NCI-H82 (cell line): ENCODE results near the gene GRM4.

Source experiments
- DNase-seq: peaks from one replicate; lab custom pipeline; 2025; lab: John Stamatoyannopoulos, UW

GRM4 gene

DNA sequence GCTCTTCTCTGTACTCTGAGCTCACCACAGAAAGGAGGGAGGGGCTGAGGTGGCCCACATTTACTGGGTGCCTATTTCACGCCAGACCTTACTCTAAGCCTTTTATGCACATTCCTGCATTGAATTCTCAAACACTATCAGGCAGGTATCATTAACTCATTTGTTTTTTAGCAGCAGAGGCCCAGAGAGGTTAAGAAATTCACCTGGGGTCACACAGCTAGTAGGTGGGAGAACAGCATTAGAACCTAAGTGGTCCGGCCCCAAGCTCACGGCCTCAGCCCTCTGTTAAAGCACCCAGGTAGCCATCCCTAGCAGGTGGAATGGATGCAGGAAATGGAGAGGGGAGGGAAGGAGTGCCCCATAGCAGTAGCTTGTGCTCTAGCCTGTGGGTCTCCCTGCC, 84.5 kb downstream of the GRM4 start:
- no peak for DNase-seq

- DNase-seq = no peak
These were observed 86.0 kb downstream of the GRM4 start for GRCh38 chr6:34059914-34060313.

- no peak for DNase-seq
These were observed 86.7 kb downstream of the GRM4 start for GRCh38 chr6:34059136-34059731.

DNA sequence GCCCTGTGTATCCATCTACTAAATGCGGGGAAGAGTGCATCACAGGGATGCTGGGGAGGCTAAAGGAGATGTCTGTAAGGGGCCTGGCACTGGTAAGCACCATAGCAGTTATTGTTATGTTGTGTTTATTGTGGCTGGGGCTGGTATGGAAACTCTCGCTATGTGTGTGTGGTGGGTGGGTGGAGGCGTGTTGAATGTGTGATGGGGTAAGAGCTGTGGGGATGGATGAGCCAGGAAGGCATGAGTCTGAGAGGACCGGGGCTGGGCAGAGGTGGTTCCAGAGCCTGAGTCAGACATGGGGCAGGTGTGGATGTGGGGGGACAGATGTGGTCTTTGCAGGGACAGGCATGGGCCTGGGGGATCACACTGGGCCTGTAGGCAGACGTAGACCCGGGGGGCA, 88.1 kb downstream of the GRM4 start:
- no peak for DNase-seq

DNA sequence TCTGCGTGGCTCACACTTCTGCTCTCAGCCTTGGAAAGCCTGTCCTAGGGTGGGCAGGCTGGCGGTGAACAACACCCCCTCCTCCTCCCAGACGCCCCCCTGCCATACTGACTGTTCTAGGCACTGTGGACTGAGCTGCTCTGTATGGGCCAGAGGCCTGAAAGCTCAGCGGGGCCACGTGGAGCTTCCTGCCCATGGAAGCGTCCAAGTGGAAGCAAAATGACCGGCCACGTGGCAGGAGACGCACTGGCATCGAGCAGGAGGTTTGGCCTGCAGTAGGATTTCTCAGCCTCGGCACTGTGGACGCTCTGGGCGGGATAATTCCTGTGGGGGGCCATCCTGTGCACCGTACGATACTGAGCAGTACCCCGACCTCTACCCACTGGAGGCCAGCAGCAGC, 88.7 kb downstream of the GRM4 start:
- DNase-seq = no peak

- peak; percentile 31 for DNase-seq
These were observed 89.4 kb downstream of the GRM4 start for GRCh38 chr6:34056305-34057108.

DNA sequence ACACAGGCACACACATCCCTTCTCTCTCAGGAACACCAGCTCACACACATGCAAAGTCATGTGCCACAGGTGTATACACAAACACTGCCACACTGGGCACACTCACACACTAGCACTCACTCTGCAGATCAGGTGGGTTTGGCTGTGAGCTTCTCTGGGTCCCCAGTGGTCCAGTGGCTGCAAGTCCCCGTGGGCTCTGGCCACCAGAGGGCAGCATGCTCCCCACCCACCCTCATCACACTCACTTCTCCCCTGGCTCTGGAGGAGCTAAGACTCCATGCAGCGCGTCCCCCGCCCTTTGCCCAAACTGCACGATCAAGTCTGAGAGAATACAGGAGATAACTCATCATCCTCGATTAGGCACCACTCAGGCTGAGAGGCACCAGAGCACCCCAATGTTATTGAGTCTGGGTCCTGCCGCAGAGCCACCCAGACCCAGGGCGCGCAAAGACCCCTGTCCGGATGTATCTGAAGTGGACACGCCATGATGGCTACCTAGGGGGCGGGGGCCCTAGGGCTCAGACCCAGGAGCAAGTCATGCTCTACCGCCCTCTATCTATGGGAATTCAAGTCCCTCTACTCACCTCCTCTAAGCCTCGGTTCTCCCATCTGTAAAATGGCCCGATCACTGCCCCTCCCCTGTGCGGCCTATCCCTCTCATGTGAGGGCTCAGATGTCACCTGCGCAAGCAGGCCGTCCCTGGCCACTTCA, 90.5 kb downstream of the GRM4 start:
- DNase-seq = peak; percentile 93

DNA sequence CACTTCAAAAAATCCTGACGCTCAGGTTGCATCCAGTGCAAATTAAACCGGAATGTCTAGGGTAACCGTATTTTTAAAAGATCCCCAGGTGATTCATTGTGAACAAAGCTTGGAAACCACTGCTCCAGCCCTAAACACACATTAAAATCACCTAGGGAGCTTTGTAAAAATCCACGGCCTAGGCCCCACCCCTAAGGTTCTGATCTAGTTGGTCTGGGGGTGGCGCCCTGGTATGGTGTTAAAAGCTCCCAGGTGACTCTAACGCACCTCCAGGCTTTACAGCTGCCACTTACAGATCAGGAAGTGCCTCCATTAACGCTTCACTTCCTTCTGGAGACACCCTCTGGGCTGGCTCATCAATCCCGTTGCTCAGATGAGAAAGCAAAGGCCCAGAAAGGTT, 92.2 kb downstream of the GRM4 start:
- peak; percentile 30 for DNase-seq

- DNase-seq = no peak
These were observed 92.8 kb downstream of the GRM4 start for GRCh38 chr6:34052918-34053608.

DNA sequence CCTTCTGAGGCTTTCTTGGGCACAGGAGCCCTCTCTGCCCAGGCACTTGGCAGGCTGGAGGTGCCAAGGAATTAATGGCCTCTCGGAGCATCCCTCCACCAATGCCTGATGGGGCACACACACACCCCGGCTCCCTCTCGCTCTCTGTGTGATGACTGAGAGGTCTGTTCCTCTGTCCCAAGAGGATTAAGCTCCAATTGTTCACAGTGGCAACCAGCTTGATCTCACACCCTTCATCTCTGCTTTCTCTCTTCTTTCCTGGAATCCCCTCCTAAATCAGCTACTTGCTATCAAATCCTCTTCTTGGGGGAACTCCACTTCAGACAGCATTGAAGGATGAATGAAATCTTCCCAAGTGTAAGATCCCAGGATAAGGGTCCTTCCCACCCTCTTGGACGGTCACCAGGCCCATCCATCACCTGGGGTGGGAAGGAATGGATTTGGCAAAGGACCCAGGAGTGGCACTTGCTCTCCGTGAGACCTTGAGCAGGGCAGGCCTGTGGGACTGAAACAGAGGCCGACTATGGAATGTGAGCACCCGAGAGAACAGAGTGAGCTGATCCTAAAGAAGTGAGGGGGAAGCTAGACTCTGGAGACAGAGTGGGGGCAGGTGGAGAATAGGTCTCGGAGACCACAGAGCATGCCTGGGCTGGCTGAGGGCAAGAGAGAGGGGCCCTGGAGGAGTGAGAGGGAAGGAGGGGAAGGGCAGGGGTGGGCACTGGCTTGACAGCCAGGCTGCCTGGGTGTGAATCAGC, 93.6 kb downstream of the GRM4 start:
- peak; percentile 39 for DNase-seq

DNA sequence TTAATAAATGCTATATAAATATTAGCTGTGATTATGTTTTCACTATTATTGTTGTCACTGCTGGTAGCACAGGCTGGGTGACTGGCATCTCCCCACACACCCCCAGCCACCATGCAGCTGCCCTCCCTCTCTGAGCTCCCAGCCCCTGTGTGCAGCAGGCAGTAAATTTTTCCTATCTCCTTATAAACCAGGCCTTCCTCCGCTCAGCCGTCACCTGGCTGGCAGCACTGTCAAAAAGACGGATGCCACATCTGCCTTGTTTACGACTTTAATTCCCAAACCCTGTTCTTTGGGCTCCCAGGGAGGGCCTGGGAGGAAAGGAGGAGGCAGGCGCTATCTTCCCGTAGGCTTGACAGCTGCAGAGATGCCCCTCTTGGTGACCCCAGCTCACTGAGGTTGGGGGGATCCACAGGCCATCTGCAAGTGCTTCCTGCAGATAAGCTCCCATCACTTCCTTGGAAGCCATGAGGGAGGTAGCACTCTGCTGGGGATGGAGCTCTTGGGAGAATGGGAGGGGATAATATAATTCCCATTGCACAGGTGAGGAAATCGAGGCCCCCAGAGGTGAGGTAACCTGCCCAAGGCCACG, 94.5 kb downstream of the GRM4 start:
- peak; percentile 54 for DNase-seq

DNA sequence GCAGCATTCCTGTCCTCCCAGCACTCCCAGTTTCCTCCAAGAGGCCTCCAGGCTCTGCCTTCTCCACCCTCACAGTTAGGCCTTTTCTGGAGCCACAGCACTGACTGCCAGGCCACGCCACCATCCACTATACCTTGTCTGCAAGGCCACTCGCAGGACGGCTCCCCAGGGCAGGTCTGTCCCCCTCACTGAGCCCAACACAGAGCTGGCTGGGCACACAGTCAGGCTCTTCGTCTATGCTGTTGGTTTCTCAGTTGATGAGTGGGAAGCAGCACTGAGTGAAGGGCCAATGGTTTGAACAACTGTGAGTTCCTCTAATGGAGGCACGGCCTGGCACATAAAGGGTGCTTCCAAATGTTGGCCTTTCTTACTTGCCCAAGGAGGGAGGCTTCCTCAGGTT, 95.2 kb downstream of the GRM4 start:
- DNase-seq = no peak

- peak; percentile 34 for DNase-seq
These were observed 96.2 kb downstream of the GRM4 start for GRCh38 chr6:34049395-34050342.

DNA sequence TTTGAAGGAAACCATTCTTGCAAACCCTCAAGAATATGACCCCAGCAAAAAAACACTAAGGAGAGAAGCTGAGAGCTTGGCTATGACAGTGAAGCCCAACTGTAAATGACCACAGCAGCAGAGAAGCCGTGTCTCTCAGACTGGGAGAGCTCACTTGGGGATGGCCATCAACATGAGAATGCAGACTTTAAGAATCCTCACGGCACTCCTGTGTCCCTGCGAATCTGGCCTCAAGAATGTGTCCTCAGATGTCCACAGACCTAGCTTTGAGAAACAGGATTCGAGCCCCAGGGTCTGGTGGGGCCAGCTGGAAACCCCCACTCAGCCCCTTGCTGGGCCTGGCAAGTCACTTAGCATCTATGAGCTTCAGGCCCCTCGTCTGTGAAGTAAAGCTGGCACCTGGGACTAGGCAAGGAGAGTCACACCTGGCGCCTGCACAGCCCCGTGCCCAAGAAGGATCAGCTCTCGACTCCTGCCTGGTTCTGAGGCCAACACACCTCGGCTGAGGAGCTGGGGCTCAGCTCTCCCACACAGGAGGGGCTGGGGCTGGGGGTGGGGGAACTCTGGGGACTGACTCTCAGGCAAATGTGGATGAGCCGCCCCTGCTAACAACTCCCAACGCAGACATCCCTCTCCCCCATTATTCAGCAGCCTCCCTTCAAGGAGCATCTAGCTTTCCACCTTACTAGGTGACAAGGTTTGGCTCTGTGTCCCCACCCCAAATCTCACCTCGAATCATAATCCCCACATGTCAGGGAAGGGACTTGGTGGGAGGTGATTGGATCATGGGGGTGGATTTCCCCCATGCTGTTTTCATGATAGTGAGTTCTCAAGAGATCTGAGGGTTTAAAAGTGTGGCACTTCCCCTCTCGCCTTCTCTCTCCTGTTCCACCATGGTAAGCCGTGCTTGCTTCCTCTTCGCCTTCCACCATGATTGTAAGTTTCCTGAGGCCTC, 97.7 kb downstream of the GRM4 start:
- DNase-seq = peak; percentile 37

DNA sequence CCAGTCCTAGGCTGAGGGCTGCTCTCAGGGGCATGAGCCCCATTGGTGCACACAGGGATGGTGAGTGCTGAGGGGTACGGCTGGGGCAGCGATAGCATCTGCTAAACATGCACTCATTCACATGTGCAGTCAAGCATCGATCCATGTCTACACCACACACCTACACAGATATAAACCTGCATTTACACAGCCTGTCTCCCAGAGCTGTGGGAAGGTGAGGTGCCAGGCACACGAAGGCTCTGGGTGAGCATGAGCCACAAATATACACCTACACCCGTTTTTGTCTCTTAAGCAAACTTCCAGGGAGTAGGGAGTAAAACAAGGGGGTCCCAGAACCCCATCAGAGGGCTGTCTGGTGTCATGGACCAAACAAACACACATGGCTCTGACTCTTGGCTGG, 99.3 kb downstream of the GRM4 start:
- no peak for DNase-seq

- no peak for DNase-seq
These were observed 100.1 kb downstream of the GRM4 start for GRCh38 chr6:34045771-34046170.

DNA sequence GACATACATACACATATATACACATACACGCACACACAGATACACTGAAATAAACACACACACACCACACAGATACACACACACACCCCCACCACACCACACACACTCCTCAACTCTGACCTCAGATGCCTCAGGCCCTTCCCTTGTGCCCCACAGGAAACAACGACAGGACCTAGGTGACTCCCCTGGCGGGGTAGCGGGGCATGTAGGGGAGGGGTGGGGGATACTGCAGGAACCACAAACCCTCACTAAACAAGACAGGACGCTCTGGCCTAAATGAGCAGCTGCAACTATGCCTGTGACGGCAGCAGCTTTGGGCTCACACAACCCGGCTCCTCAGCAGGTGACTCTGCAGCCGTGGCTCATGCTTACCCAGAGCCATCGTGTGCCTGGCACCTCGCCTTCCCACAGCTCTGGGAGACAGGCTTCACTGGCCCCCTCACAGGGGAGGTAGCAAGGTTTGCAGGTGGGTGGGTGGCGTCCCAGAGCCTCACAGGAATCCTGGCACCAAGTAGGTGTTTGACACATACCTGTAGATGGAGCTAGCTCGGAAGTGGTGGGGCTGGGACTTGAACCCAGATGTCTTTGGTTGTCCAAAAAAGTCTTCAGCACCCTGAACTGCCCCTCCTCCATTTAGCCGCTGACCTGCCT, 100.8 kb downstream of the GRM4 start:
- no peak for DNase-seq

DNA sequence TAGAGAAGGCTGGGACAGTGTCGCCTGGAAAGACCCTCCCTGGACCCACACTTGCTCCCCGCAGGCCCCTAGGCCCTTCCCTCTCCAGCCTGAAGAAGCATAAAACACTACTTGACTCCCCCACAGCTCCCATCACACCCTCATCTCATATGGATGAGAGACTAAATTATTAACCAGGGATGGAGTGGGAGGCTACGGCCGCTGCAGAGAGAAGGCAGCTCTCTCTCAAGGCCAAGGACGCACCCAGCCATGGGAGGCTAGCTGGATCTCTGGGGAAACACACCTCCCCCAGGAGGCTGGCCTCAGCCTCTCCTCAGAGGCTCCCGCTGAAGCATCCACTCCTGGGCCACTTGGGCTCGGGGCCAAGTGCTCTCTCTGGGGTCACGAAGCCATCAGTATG, 102.5 kb downstream of the GRM4 start:
- DNase-seq = no peak

DNA sequence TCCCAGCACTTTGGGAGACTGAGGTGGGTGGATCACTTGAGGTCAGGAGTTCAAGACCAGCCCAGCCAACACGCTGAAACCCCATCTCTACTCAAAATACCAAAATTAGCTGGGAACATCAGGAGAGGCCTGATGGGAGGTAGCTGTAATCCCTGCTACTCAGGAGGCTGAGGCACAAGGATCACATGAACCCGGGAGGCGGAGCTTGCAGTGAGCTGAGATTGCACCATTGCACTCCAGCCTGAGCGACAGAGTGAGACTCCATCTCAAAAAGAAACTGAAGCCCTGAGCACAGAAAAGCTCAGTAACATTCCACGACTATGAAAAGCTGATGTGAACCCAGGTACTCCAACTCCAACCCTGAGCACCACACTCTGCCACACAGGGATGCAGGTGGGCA, 103.9 kb downstream of the GRM4 start:
- DNase-seq = peak; percentile 54
